Germinal center (tissue), 1 donor: ENCODE data around the gene C17orf75.
"Not testable (repeated sequence)": the region's sequence is repeated elsewhere in the genome, so short reads cannot be mapped to it uniquely, and the experiment has no call there.

ENCODE experiments used
- DNase-seq: peaks from one replicate; pipeline ENCODE4 v3.0.0; 2012; ENCODE audit warnings: mixed read lengths, low spot score

C17orf75 gene

DNA sequence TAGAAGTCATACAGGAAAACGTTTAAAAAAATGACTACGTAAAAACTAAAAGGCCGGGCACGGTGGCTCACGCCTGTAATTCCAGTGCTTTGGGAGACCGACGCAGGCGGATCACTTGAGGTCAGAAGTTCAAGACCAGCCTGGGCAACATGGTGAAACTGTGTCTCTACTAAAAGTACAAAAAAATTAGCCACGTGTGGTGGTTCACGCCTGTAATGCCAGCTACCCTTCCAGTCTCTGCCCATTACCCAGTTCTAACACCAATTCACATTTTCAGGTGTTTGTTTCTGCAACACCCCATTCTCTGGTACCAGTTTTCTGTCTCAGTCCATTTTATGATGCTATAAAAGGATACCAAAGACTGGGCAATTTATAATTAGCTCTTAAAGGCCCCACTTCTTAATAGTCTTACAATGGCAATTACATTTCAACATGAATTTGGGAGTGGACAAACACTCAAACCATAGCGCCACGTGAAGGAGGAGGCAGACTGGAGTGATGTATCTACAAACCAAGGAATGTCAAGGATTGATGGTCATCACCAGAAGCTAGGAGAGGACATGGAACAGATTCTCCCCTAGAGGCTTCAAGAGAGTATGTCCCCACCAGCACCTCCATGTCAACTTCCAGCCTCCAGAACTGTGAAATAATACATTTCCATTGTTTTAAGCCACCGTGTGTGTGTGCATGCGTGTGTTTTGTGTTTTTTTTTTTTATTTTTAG is 791 bp upstream of the C17orf75 start:
- no peak for DNase-seq

DNA sequence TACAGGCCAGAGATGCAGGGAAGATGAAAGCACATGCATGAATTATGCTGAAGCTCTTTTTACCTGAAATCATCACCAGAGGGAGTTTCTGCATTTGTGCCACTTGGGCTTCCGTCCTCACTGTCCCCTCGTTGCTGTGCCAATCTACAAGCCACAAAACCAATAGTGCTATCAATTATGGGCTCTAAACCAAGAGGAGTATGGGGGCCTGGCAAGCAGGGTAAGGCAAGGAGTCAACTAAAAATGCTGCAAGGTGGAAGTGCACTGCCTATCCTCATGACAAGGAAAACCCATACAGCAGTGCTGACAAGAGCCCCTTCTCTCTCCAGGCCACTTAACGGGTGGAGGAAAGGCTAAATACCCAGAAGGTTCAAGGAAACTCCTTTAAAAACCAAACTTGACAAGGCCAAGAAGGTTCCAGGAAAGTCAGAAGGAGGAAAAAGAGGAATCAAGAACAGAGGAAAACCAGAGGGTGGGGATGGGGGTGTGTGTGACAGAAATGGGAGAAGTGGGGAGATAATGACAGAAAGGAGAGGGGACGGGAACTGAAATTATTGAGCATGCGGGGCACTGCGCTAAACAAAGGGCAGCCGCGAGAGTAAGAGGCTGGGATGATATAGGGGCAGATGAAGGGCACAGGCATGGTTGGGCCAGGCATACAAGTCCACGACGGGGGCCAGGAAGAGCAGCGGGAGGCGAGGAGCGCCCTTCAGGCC is 674 bp downstream of the C17orf75 start:
- DNase-seq = peak; percentile 44

DNA sequence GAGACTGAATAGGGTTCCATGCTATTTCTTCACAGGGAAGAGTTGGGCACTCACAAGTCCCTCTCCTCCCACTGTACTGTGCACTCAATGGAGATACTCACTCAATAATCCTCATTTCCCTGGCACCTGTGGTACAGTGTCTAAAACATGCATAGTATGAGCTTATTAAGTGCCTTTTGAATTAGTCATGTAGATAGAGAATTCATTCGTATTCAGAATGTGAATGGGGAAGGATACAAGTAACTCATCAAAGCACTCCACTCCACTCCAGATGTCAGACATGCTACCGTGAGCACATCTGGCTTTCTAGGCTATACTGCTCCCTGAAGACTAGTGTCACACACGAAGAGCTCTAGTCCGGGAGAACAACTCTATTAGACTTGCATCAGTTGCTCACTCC is 6.3 kb downstream of the C17orf75 start:
- no peak for DNase-seq

- DNase-seq = no peak
Measured at GRCh38 chr17:32335046-32335445, 6.9 kb downstream of the C17orf75 start.

GRCh38 chr17:32333187-32333586 is 8.8 kb downstream of the C17orf75 start:
- DNase-seq = no peak

GRCh38 chr17:32331243-32332040 is 10.5 kb downstream of the C17orf75 start:
- no peak for DNase-seq

DNA sequence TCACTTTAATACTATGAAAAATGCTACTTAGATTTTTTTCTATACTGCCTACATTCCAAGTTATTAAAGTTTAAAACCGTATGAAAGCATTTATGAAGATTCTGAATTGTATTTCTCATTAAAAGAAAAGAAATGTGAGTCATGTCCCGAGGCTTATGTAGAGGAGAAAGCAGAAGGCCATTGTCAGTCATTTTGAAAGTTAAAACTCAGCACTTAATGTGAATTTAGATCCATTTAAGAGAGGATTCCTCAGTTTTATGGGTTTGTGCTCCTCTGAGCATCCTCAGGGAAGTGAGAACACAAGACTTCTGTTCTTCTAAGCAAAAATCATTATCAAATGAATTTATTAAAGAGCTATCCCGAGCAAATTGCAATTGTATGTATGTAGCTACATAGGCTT is 11.8 kb downstream of the C17orf75 start:
- DNase-seq = no peak

GRCh38 chr17:32327911-32328310 is 14.1 kb downstream of the C17orf75 start:
- no peak for DNase-seq

DNA sequence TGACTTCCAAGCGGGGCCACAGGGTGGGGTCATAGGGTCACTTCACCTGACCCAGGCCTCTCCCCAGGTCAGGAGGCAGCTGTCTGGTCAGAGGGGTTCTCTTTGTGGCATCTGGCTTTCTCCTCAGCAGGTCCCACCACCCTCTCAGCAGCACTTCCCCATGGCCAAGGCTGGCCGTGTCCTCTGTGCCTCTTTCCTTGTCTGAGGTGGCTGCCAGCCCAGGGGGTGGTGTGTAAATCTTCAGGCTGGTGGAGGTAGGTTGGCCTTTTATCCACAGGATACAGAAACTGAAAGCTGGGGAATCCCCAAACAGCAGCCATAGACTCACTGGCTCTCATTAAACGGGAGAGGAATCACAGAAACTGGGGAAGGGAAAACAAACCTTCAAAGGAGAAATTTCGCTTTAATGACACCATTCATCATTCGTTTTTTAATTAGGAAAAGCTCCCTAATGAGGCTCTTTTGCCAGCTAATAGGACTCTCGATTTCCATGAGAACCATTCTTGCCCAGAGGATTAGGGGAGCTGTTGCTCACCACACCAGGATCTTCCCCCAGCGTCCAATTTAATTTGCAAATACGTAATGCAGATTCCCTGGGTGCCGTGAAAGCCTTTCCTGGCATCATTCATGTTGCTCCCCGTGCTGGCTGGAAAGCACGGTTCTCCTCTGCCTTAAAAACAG is 18.0 kb downstream of the C17orf75 start:
- DNase-seq = no peak

- DNase-seq = no peak
Measured at GRCh38 chr17:32323046-32323445, 18.9 kb downstream of the C17orf75 start.

- no peak for DNase-seq
Measured at GRCh38 chr17:32320847-32321246, 21.1 kb downstream of the C17orf75 start.

GRCh38 chr17:32320080-32320479 is 21.9 kb downstream of the C17orf75 start:
- DNase-seq = not testable (repeated sequence)

GRCh38 chr17:32319548-32319905 is 22.4 kb downstream of the C17orf75 start:
- peak; percentile 91 for DNase-seq

GRCh38 chr17:32318071-32318470 is 23.9 kb downstream of the C17orf75 start:
- DNase-seq = no peak

GRCh38 chr17:32317353-32317752 is 24.6 kb downstream of the C17orf75 start:
- DNase-seq = no peak

DNA sequence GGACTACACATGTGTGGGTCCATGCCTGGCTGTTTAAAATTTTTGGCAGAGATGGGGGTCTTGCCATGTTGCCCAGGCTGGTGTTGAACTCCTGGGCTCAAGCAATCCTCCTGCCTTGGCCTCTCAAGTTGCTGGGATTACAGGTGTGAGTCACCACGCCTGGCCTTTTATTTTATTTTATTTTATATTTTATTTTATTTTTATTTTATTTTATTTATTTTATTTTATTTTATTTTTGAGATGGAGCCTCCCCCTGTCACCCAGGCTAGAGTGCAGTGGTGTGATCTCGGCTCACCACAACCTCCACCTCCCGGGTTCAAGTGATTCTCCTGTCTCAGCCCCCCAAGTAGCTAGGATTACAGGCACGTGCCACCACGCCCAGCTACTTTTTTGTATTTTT is 25.3 kb downstream of the C17orf75 start:
- DNase-seq = not testable (repeated sequence)

DNA sequence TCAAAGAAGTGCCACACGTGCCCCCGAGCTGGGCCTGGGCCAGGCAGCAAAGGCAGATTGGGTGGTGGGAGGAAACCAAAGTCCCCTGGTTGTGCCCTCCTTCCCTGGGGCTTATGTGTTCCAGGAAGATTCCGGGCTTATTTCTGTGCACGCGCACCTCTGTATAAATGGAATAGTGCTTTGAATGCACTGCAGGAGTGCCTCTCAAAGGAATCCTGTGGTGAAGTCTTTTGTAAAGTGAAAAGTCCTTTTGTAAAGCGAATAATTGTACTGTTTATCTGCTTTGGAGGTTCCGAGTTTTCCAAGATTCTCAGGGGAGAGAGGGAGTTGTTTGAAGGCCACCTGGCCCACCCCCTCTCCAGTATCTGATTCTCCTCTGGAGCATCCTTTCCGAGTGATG is 26.8 kb downstream of the C17orf75 start:
- no peak for DNase-seq

DNA sequence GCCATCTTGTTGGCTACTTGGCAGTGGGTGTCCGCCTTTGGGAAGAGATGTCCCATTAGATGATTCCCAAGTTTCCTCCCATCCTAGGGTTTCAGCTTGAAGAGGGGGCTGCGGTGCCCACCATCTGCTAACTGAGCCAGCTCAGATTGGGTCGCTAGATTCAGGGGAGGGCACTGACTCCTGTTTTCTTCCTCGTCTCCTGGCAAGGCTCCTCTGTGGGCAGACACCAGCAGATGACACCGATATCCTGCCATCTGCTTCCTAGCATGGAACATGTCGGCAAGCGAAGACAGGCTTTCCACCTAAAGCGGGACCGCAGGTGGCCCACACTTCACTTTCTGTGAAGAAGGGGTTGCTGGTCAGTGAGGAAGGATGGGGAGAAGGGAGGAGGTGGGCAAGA is 27.3 kb downstream of the C17orf75 start:
- no peak for DNase-seq

GRCh38 chr17:32311028-32311536 is 30.9 kb downstream of the C17orf75 start:
- DNase-seq = no peak

GRCh38 chr17:32307658-32308057 is 34.3 kb downstream of the C17orf75 start:
- no peak for DNase-seq

GRCh38 chr17:32305049-32305448 is 36.9 kb downstream of the C17orf75 start:
- DNase-seq = no peak

DNA sequence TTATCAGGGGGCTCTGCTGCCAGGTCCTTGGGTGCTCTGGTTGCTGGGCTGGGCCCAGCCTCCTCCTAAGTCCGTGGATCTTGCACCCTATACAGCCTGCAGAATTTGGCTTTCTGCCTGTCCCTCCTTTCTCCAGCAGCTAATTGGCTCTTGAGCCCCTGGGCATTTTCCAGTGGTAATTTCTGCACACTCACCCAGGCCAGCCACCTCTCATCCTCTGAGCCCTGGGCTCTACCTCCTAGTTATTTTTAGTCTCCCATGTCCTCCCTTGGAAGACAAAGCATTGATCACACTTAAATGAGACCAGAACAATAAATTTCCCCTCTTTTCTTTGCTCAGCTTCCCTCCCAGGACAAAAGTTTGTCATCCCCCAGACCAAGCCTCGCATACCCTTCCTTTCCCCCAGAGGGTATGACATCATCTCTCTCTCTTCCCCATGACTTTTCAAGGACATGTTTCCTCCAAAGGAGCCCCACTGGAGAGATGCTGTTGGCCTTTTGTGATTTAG is 38.1 kb downstream of the C17orf75 start:
- no peak for DNase-seq
